HFFc6 (cell line): Measurements from ENCODE around the gene SVIL. TPM values are rescaled to one million over a fixed set of nuclear protein-coding genes. Genes with fewer than 3 reads are reported as not detected.

Experiments
- DNase-seq: peaks from one replicate; pipeline ENCODE4 v3.0.0-alpha.2; 2018
- H3K27ac Mint-ChIP-seq: 2 replicates; pipeline ENCODE4 v1.8.0; 2020; ENCODE audit warnings: mild to moderate bottlenecking, mixed read lengths
- H3K27me3 Mint-ChIP-seq: 2 replicates; pipeline ENCODE4 v1.8.0; 2021; ENCODE audit warnings: mild to moderate bottlenecking, moderate library complexity, mixed read lengths; ENCODE audit not compliant: insufficient read depth
- H3K36me3 Mint-ChIP-seq: 2 replicates; pipeline ENCODE4 v1.8.0; 2021; ENCODE audit warnings: low read depth, mixed read lengths
- H3K4me1 Mint-ChIP-seq: 2 replicates; pipeline ENCODE4 v1.8.0; 2020; ENCODE audit warnings: low read depth, mixed read lengths
- H3K4me3 Mint-ChIP-seq: 2 replicates; pipeline ENCODE4 v1.8.0; 2020; ENCODE audit warnings: mild to moderate bottlenecking, moderate library complexity, mixed read lengths
- H3K9me3 Mint-ChIP-seq: 2 replicates; pipeline ENCODE4 v1.8.0; 2020; ENCODE audit warnings: mild to moderate bottlenecking, mixed read lengths
- CTCF ChIP-seq: fragments of 200-600 bp; sonication (generic); IDR thresholded peaks from 2 replicates; pipeline ENCODE4 v1.5.0; 2021; ENCODE audit warnings: antibody characterized with exemption, mild to moderate bottlenecking
- microRNA-seq: library from miRNA; unstranded; fragments of <30 nt; microRNA quantifications from one replicate; pipeline ENCODE4, GENCODE V29; 2019
- total RNA-seq, 6 experiments: library from RNA; stranded (reverse); fragmentation: NEBNext Ultra II Directional; extraction: Animal tissue kit (Norgen Biotek cat#: 25700); gene quantifications; 2 replicates in 1 of 6; 3 replicates in 5 of 6; pipeline ENCODE4 v1.2.3, GENCODE V29; 2021

The SVIL gene
- total RNA-seq, 6 experiments from 2014 or later = 0.22 to 0.89 (median 0.48) TPM

- Mint-ChIP-seq H3K27ac (peak overlapping the region; percentile 93), H3K4me1 (peaks cover 39% of the 10 kb centered on the region), H3K9me3 (peaks cover 17% of the 10 kb centered on the region), H3K4me3 (peak overlapping the region; percentile 97), H3K36me3 (peaks cover 24% of the 10 kb centered on the region), H3K27me3 (peaks cover 2% of the 10 kb centered on the region; the same call in 1 of the 2 replicates)
- no peak for TF ChIP-seq CTCF
- peak; percentile 67 for DNase-seq
Measured at GRCh38 chr10:29409241-29410054, 225.3 kb downstream of the SVIL start.

- H3K27ac Mint-ChIP-seq = peak overlapping the region; percentile 93
- H3K4me1 Mint-ChIP-seq = peaks cover 36% of the 10 kb centered on the region
- DNase-seq = no peak
- peaks cover 2% of the 10 kb centered on the region; the same call in 1 of the 2 replicates for H3K27me3 Mint-ChIP-seq
- H3K36me3 Mint-ChIP-seq = peaks cover 24% of the 10 kb centered on the region
- H3K4me3 Mint-ChIP-seq = peak overlapping the region; percentile 97
- no peak for TF ChIP-seq CTCF
- H3K9me3 Mint-ChIP-seq = peaks cover 17% of the 10 kb centered on the region
Measured at GRCh38 chr10:29408847-29409240, 225.9 kb downstream of the SVIL start.

Small RNA genes within 50 kb of the gene (microRNA-seq; reads per million reads assigned to microRNA genes)
- gene MIR604 (not detected), gene MIR938 (not detected)
